HG02759 (cell line): ENCODE results near the gene COASY.

Experiments used
- ATAC-seq: cut with Tn5 transposase; IDR thresholded peaks from one replicate; pipeline ENCODE4 v1.9.1; 2021; ENCODE audit warnings: mild to moderate bottlenecking, moderate library complexity; ENCODE audit not compliant: unreplicated experiment

COASY gene

DNA sequence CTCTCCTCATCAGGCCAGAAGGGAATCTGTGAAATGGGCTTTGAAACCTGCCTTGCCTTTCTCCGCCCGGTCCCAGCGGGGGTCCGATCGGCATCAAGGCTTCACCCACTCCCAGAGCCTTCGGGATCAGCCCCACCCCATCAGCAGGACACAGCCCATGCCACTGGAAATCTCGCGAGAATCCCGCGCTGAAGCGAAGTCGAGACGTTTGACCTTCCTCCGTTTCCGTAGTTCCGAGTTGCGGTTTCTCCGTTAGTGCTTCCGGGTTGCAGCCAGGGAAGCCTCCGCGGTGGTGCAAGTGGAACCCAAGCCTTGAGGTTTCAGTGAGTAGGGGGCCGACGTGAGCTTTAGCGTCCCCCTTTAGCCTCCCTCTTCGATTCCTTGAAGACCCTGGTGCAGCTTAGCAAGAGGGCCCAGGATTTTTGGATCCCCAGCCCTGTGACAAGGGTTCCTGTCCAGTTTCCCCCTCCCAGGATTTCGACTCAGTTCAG is at the start of gene COASY:
Gene COASY (plus strand): TSS at position 252 of the 491 bp plus-strand sequence. CDS start 475 bp downstream, outside the sequence.
- ATAC-seq, result peak; percentile 49

DNA sequence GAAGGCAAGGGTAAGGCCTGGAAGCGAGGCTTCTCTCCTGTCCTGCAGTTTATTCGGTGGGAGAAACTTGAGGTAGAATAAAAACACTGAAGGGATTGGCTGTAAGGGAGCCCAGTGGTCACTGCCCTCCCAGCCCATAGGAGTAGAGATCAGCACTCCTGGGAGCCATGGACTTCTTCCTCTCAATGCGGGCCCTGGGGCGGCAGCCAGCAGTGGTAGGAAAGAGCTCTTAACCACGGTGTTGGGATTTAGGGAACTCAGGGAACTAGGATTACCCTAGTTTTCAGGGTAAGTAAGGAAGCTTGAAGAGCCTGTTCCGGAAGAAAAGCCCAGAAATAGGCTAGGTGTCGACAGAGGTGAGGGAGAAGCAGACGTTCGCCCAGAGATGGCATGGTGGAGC is 49.7 kb upstream of the COASY start:
- ATAC-seq, result no peak

DNA sequence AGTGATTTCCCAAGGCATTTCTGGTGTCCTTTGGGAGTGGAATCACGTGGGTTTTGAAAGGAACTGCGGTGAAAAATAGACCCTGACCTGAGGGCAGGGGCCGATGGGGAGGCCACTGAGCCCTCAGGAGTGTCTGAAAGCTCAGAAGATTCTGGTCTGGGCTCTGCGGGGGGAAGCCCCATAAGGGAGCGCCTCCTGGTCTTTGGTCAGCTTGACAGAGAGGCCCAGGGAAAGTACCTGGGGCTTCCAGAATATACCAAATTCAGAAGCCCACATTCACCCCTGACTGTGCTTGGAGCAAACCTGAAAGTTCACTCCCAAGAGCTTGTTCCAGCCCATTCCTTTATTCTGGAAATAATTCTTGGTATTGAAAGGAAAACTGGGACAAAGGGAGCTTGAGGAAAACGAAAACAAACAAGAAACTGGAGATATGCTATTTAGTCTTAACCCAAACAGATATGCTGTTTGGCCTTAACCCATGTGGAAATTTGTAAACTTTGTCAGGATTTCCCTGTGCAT is 49.2 kb upstream of the COASY start:
- no peak for ATAC-seq

DNA sequence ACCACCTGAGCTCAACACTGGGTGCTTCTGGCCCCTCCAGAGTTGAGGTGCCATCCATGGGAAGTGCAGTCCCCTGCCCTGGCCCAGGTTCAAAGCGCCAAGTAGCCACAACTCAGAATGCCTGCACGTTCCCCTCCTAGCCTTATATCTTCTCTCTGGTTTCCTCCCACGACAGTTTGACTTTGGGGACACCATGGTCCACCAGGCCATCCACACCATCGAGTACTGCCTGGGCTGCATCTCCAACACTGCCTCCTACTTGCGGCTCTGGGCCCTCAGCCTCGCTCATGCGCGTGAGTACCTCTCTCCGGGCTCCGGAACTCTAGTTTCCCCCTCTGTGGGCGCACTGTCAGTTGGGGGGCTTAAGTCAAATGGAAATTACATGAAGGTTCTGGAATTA is 48.3 kb upstream of the COASY start:
- no peak for ATAC-seq

DNA sequence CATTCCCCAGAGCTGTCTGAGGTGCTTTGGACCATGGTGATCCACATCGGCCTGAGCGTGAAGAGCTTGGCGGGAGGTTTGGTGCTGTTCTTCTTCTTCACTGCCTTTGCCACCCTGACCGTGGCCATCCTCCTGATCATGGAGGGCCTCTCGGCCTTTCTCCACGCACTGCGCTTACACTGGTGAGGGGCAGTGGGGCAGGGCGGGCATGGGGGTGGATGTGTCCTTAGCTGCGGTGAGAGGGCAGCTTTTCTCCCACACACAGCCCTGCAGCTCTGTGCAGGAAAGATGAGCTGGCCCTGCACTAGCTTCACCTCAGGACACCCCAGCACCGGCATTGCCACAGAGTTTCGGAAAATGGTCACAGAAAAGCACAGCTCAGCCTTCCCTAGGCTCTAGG is 47.7 kb upstream of the COASY start:
- no peak for ATAC-seq

DNA sequence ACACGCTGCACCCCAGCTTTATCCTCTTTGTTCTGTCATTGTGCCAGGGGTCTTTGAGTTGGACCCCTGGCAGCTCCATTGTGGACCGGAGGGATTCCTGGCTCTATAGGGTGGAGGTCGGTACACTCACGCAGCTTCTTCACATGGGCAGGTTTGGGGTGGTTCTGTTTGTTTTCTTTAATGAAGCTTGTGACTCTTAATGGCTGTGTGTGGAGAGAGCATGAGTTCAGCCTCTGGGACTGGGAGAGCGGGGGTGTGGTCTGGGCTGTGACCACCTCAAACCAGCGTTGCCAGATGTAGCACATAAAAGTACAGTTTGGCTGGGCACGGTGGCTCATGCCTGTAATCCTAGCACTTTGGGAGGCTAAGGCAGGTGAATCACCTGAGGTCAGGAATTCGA is 47.1 kb upstream of the COASY start:
- ATAC-seq, result no peak

DNA sequence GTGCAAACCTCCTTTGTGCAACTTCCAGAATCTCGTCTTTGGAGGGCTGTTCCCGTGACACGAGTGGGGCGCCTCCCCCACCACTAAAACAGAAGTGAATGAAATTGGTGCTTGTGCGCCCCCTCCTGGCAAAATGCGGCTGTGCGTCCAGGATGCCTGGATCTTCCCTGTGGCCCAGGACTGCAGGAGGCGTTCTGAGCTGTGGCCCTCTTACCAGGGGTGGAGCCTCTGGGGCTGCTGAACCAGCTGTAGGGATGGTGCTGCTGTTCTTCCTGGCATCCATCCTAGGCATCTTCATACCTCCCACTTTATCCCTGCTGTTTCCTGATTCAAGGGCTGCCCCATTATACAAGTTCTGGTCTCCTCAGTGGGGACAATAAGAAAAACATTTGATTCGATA is 44.4 kb upstream of the COASY start:
- ATAC-seq, result no peak

DNA sequence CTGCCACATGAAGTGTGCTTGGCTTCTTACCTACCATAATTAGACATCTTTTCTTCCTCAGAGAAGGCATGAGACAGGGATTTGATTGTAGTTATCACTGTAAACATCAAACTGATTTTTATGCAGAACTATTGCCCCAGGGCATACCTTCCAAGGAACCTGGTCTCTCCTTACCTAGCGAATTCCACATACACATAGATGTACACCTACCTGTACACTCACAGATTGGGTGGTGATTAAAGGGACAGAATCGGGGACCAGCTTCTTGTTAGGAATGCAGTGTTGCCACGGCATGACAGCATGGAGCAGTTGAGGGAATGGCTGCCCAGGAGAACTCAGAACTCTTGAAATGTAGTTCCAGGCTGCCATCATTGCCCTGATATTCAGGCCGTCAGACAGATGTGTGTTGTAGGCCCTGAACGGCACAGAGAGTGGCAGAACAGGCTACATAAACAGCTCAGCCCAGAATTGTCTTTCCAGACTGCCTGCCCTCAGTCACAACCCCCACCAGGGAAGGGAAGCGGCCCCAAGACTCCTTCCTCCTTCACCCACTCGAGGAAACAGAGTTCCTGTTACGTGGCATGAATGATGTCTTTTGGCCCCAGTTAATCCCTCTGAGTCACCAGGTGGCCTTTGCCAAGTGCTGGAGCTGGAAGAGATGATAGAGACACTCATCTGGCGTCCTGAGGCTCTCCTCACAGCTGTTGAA is 43.7 kb upstream of the COASY start:
- no peak for ATAC-seq

DNA sequence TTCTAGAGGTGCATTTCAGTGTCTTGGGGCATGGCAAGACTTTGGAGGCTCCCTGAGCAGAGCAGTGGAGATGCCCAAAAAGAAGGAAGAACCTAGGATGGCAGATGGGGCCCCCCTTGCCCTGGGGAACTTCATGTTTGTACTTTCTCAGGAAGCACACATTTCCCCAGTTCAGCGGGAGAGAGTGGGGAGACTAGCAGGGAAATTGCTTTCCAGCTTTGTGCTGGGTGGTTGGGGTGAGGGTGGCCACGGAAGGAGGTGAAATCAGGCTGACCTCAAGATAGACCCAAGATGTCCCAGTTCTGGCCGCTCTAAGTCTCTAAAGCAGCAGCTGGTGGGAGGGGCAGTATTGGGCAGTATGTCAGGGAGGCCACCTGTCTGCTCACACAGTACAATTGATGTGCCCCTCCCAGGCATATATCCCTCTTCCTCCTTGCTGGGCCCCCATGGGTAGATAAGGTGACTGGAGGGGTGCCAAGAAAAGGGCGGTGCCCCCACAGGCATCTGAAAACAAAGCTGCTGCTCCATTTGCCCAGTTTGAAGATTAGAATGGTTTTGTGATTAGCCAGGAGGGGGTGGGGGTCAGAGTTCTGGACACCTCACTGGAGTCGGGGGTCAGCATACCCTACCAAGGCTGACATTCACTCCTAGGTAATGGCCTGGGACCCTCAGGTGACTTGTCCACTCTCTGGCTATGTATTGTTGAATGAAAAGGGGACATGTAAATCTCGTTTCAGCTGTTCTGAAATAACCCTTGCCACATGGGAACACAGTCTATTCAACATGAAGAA is 43.0 kb upstream of the COASY start:
- no peak for ATAC-seq

DNA sequence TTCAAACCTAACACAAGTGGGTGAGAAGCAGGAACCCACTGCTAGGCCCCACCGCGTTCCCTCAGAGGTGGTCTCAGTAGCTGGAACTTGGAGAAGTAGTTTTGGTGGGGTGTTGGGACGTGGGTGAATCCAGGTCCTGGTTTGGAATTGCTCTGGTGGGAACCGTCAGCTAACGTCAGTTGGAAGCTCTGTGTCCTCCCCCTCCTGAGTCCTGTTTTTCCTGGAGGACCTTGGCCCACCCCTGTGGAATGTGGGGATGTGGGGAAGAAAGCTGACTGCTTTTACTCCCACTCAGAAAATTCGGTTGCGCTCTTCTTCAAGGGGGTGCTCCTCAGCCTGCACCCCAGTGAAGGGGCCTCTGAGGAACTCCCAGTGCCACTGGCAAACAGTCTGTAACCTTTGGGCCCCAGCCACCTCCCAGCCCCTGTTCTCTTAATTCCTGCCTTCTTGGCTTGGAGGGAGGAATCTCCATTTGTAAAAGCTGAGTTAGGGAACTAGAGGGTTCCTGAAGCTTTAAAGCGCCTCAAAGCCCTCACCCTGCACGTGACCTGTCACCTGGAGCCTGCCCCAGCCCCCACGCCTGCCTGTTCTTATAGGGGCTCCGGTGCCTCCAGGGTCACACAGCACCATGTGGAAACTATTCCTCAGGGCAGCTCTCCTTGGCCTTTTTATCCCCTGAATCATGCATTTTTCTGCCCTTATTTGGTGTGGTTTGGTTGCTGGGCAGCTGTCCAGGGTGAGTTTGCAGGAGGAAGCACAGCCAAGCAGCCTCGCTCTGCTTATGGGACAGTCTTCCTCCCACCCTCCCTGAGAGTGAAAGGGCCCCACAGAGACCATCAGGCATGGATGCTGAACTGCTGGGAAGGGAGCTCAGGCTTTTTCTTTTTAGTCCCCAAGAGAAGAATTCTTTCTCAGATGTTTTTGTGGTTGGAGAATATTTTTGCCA is 42.1 kb upstream of the COASY start:
- ATAC-seq, result no peak

DNA sequence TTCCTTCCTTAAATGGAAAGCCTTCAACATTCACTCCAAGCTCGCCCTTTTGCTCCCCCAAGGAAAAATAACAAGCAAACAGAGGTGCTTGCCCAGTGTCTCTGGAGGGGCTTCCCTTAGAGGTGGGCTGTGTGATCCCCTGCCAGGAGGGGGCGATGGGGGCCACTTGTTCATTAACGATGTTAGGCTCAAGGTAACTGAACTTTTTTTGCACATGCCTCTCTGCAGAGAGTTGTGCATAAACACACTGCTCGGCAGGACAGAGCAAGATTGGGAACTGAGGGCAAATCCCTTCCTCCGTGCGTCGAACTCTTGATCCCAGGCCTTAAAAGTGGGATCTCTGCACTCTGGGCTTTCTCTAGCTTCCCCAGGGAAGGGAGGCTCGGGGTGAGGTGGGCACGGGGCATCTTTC is 41.4 kb upstream of the COASY start:
- ATAC-seq, result no peak

DNA sequence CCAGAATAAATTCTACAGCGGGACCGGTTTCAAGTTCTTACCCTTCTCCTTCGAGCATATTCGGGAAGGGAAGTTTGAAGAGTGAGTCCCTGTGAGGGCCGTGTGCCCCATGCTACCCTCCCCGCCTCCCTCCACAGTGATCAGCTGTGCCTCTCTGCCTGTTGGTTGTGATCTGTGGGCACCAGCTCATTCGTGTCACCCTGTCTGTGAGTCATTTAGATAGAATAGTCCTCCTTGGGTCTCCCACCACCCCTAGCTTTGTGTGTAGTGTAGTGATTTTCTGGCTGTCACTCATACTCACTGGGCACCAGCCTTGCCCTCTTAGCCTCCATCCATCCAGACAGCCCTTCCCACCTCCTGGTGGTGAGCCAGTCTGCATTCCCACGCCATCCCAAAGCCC is 40.9 kb upstream of the COASY start:
- ATAC-seq, result no peak

DNA sequence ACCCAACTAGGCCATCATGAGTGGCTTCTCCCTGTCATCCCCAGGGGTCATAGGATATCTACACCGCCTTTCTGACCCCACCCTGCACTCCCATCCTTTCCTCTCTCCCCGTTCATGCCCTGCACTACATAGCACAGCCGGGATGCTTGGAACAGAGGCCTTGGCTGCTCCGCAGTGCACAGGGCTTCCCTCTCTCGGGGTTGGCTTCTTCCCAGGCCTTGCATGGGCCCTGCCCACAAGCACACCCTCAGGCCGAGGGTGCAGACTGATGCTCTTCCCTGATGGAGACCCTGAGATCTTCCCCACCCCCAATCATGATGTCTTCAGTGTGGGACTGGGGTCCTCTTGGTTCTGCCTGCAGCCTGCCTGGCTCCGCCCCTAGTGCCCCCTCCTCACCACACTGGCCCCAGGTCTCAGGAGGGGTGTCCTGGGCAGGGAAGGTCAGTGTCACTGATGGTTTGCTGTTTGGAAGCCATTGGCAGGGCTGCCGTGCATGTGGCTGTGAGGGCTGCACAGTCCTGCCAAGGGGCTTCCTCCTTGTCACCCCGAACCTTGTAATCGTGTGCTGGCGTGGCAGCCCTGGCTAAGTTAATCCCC is 40.2 kb upstream of the COASY start:
- ATAC-seq, result no peak

DNA sequence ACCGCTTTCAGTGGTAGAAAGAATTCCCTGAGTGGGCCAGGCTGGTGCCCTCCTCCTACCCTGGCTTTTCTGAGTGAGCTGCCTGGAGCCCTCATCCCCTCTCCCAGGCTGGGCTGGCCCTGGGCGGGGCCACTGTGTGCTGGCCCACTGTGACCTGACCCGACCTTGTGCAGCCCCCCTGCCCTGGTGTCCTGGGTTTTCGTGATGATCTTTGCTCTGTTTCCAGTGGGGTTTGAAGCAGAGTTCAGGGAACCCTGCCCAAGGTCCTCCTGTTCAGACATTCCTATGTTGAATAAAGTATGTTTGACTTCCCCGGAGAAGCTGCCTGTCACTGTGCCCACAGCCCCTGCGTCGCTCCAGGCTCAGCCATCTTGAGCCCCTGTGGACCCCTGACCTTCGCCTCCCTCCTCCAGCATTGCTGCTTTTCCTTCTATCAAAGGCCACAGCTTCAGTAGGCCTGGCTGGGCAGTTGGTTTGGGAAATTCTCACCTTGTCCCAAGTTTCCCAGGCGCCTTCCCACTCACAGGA is 39.6 kb upstream of the COASY start:
- ATAC-seq, result no peak

DNA sequence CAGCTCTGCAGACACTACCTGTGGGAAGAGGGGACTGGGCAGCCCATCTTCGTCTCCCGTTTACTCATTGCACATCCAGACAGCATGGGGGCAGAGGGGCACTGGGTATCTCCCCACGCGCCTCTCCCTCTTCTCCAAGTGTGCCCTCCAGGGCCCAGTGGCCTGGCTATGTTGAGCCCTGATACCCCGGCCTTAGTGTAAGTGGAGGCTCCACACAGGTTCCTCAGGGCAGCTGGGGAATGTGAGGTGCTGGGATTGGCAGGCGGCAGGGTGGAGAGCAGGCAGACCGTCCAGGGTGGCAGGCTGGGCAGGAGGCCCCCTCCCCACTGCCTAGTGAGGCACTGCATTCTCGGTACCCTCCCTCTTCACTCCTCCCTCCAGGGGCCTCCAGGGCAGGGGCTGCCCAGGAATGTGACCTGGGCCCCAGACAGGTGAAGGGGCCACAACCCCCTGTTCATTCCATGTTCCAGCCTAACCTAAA is 39.1 kb upstream of the COASY start:
- ATAC-seq, result no peak

DNA sequence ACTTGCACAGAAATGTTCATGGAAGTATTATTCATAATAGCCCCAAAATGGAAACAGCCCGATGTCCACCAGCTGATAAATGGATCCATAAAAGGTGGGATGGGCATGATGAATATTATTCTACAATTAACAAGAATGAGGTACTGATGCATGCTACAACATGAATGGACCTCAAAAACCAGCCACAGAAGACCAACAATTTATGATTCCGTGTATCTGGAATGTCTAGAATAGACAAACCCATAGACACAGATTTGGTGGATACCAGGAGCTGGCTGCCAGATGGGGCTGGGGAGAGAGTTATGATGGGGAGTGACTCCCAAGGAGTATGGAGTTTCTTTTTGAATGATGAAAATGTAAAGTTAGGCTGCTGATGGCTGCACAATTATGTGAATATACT is 36.7 kb upstream of the COASY start:
- ATAC-seq, result no peak

DNA sequence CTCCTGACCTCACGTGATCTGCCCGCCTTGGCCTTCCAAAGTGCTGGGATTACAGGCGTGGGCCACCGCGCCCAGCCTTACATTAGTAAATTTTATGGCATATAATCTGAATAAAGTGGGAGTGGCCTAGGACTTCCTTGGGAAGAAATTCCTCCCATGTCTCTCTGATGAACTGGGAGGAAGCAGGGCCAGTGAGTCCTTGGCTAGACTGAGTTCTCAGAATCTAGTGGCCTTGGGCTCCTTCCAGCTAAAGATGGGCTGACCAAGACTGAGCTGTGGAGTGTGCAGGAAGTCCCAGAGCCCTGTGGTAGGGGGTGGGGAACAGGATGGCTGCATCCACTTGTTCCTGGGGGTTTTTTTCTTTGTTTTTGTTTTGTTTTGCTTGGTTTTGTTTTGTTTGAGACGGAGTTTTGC is 35.9 kb upstream of the COASY start:
- ATAC-seq, result no peak

DNA sequence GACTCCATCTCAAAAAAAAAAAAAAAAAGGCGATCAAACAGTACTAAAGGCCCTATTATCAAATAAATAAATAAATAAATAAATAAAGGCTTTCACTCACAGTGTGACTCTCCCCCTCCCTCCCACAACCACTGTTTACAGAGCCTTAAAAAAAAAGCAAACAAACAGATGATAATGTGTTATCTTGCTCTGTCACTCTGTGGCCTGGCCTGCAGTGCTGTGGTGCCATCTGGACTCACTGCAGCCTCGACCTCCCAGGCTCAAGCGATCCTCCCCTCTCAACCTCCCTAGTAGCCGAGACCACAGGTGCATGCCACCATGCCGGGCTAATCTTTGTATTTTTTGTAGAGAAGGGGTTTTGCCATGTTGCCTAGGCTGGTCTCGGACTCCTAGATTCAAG is 34.0 kb upstream of the COASY start:
- ATAC-seq, result no peak

DNA sequence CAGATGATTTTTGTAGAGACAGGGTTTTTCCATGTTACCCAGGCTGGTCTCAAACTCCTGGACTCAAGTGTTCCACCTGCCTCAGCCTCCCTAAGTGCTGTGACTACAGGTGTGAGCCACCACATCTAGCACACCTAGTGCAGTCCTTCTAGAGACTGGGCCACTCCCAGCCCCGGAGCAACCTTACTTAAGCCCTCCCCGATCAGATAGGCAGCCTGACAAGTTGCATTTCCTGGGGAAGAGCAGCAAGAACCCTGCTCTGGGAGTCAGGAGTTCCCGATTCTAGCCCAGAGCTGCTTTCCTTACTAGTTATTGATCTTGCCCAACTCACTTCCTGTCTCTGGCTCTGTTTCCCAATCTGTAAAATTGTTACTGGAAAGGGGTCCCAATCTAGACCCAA is 32.9 kb upstream of the COASY start:
- ATAC-seq, result no peak

DNA sequence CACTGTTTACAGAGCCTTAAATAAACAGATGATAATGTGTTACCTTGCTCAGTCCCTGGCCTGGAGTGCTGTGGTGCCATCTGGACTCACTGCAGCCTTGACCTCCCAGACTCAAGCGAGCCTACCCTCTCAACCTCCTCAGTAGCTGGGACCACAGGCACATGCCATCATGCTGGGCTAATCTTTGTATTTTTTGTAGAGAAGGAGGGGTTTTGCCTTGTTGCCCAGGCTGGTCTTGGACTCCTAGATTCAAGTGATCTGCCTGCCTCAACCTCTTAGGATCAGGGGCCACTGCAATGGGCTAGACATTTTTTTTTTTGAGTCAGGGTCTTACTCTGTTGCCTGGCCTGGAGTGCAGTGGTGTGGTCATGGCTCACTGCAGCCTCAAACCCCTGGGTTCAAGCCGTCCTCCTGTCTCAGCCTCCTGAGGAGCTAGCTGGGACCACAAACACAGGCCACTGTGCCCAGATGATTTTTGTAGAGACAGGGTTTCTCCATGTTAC is 30.9 kb upstream of the COASY start:
- no peak for ATAC-seq
